SK-N-SH (cell line): ENCODE measurements around the gene PTCD1. TPM values are rescaled to one million over a fixed set of nuclear protein-coding genes. Genes with fewer than 3 reads are reported as not detected.

Experiments used
- CTCF ChIA-PET: fragments of 300-600, 350-600 bp; formaldehyde crosslinking; extraction: SDS; loops from one replicate; lab custom pipeline; 2021; lab: Yijun Ruan, JAX
- POLR2A ChIA-PET: fragments of 350-600 bp; sonication (Branson Sonifier 250); formaldehyde crosslinking; extraction: SDS; loops from one replicate; lab custom pipeline; 2020; ENCODE audit warnings: antibody characterized with exemption, inconsistent platforms; lab: Yijun Ruan, JAX
- DNase-seq: peaks from one replicate; pipeline ENCODE4 v3.0.0; 2012
- H2AFZ ChIP-seq: fragments of 200-600 bp; sonication (generic); 2 replicates; pipeline ENCODE4 v1.8.1; 2016; ENCODE audit warnings: antibody characterized with exemption, mild to moderate bottlenecking, low read depth
- H3F3A ChIP-seq: fragments of 200-600 bp; sonication (generic); replicated peaks from 2 replicates; pipeline ENCODE3; 2016; ENCODE audit warnings: antibody characterized with exemption, mild to moderate bottlenecking; ENCODE audit not compliant: insufficient read depth
- H3K27ac ChIP-seq, 2 experiments: fragments of 200-500 bp in 1 of 2; fragments of 200-600 bp in 1 of 2; sonication (Bioruptor generic) in 1 of 2; sonication (generic), shearing (Covaris generic) in 1 of 2; 2 replicates each; pipeline versions ENCODE4 v1.5.1 to v1.6.1; 2014 to 2016; ENCODE audit warnings: low read depth in 2 of 2, inconsistent platforms in 1 of 2, low read length in 1 of 2, mild to moderate bottlenecking in 1 of 2, mixed read lengths in 1 of 2
- H3K27me3 ChIP-seq: fragments of 200-600 bp; sonication (generic), shearing (Covaris generic); 2 replicates; pipeline ENCODE4 v1.6.1; 2016; ENCODE audit warnings: mixed run types; ENCODE audit not compliant: insufficient read depth
- H3K36me3 ChIP-seq, 2 experiments: fragments of 200-500 bp in 1 of 2; fragments of 200-600 bp in 1 of 2; sonication (Bioruptor generic) in 1 of 2; sonication (generic) in 1 of 2; replicated peaks in 1 of 2; 2 replicates each; pipeline versions ENCODE3 to v1.5.1; 2014 to 2016; ENCODE audit warnings: low read length in 1 of 2, mild to moderate bottlenecking in 1 of 2; ENCODE audit not compliant: insufficient read depth in 2 of 2, control insufficient read depth in 1 of 2
- H3K4me1 ChIP-seq, 2 experiments: fragments of 200-500 bp in 1 of 2; fragments of 200-600 bp in 1 of 2; sonication (Bioruptor generic) in 1 of 2; sonication (generic), shearing (Covaris generic) in 1 of 2; 2 replicates each; pipeline versions ENCODE4 v1.5.1 to v1.6.1; 2014 to 2016; ENCODE audit warnings: low read depth in 1 of 2, low read length in 1 of 2, mixed run types in 1 of 2; ENCODE audit not compliant: insufficient read depth in 2 of 2, control insufficient read depth in 1 of 2
- H3K4me2 ChIP-seq: fragments of 200-600 bp; sonication (generic), shearing (Covaris generic); 2 replicates; pipeline ENCODE4 v1.6.1; 2017; ENCODE audit warnings: mixed run types
- H3K4me3 ChIP-seq, 2 experiments: fragments of 200-500 bp in 1 of 2; fragments of 200-600 bp in 1 of 2; sonication (Bioruptor generic) in 1 of 2; sonication (generic), shearing (Covaris generic) in 1 of 2; 2 replicates each; pipeline versions ENCODE4 v1.5.1 to v1.8.1; 2014 to 2016; ENCODE audit warnings: low read depth in 2 of 2, inconsistent platforms in 1 of 2, low read length in 1 of 2, mild to moderate bottlenecking in 1 of 2, mixed read lengths in 1 of 2, moderate library complexity in 1 of 2
- H3K79me2 ChIP-seq: fragments of 200-600 bp; sonication (generic); 2 replicates; pipeline ENCODE4 v1.8.1; 2017; ENCODE audit warnings: mild to moderate bottlenecking; ENCODE audit not compliant: insufficient read depth
- H3K9ac ChIP-seq: fragments of 200-600 bp; sonication (generic); 2 replicates; pipeline ENCODE4 v1.6.1; 2017; ENCODE audit warnings: mixed run types
- H3K9me2 ChIP-seq: fragments of 200-600 bp; sonication (generic); 2 replicates; pipeline ENCODE4 v1.6.1; 2017; ENCODE audit warnings: mixed run types
- H3K9me3 ChIP-seq: fragments of 200-600 bp; sonication (generic); 2 replicates; pipeline ENCODE4 v1.6.1; 2017; ENCODE audit warnings: mixed run types, mild to moderate bottlenecking, moderate library complexity
- H4K20me1 ChIP-seq: fragments of 200-600 bp; sonication (generic); 2 replicates; pipeline ENCODE4 v1.6.1; 2017; ENCODE audit warnings: mild to moderate bottlenecking, mixed run types; ENCODE audit not compliant: insufficient read depth
- CHD2 ChIP-seq: fragments of 150-350 bp; IDR thresholded peaks from 2 replicates; pipeline ENCODE4 v1.6.1; 2018; ENCODE audit warnings: low read length; ENCODE audit not compliant: partially characterized antibody
- EP300 ChIP-seq, 2 experiments: IDR thresholded peaks; 2 replicates each; pipeline versions ENCODE4 v1.4.0 to v1.6.1; 2012; ENCODE audit warnings: borderline replicate concordance in 1 of 2, low read depth in 1 of 2, low read length in 1 of 2
- EZH2phosphoT487 ChIP-seq: fragments of 200-600 bp; sonication (generic); IDR thresholded peaks from 2 replicates; pipeline ENCODE4 v1.6.1; 2017; ENCODE audit warnings: low read depth, mixed run types, mild to moderate bottlenecking, antibody characterized with exemption, moderate library complexity, borderline replicate concordance
- FOSL2 ChIP-seq: IDR thresholded peaks from 2 replicates; pipeline ENCODE4 v1.4.0; 2012; ENCODE audit warnings: low read depth, mild to moderate bottlenecking, moderate library complexity, borderline replicate concordance
- GABPA ChIP-seq: IDR thresholded peaks from 2 replicates; pipeline ENCODE4 v1.4.0; 2012; ENCODE audit warnings: low read depth, mild to moderate bottlenecking
- JUND ChIP-seq: IDR thresholded peaks from 2 replicates; pipeline ENCODE4 v1.4.0; 2012
- PBX3 ChIP-seq: IDR thresholded peaks from 2 replicates; pipeline ENCODE4; 2012
- REST ChIP-seq: IDR thresholded peaks from 2 replicates; pipeline ENCODE4 v1.6.1; 2012; ENCODE audit warnings: mild to moderate bottlenecking, low read depth, low read length, moderate library complexity
- RFX5 ChIP-seq: IDR thresholded peaks from 2 replicates; pipeline ENCODE4 v1.6.1; 2012; ENCODE audit warnings: mild to moderate bottlenecking, improper control_type of control experiment, low read length
- RXRA ChIP-seq: IDR thresholded peaks from 2 replicates; pipeline ENCODE4 v1.4.0; 2012; ENCODE audit warnings: low read depth, mild to moderate bottlenecking, borderline replicate concordance
- SIN3A ChIP-seq: IDR thresholded peaks from 2 replicates; pipeline ENCODE4 v1.6.1; 2012; ENCODE audit warnings: low read depth, mild to moderate bottlenecking, low read length, moderate library complexity, borderline replicate concordance
- SMC3 ChIP-seq: IDR thresholded peaks from 2 replicates; pipeline ENCODE4 v1.6.1; 2012; ENCODE audit warnings: low read depth, low read length, improper control_type of control experiment
- TAF1 ChIP-seq: IDR thresholded peaks from 2 replicates; pipeline ENCODE4 v1.6.1; 2012; ENCODE audit warnings: low read depth, mild to moderate bottlenecking, low read length, moderate library complexity, borderline replicate concordance
- TCF12 ChIP-seq: IDR thresholded peaks from 2 replicates; pipeline ENCODE4 v1.4.0; 2012
- YY1 ChIP-seq: IDR thresholded peaks from 2 replicates; pipeline ENCODE4 v1.4.0; 2012; ENCODE audit warnings: low read depth, mild to moderate bottlenecking
- WGBS: methylation state at CpG from one replicate; pipeline ENCODE4 v1.1.6; 2017; ENCODE audit warnings: low lambda C conversion rate; 5-methylcytosine and 5-hydroxymethylcytosine counted together
- polyA plus RNA-seq, 3 experiments: library from polyadenylated mRNA; depleted of rRNA; stranded (reverse); fragments of >200 nt; gene quantifications; 2 replicates each; pipeline ENCODE4 v1.2.3, GENCODE V29; 2012
- TF ChIP-seq, protein P1 (sequence below): fragments of 200-600 bp; sonication (generic); IDR thresholded peaks from 2 replicates; pipeline ENCODE4 v1.6.1; 2017; ENCODE audit warnings: antibody characterized with exemption, mild to moderate bottlenecking, moderate library complexity

PTCD1 gene
- polyA plus RNA-seq, 1 of the 3 experiments (the other 2 are of a cell fraction): 8.2 TPM

GRCh38 chr7:99368750-99369389 lies 69.7 kb downstream of the PTCD1 start:
- Histone ChIP-seq H2AFZ (no peak overlapping the region), H3K9me3 (no peaks in the 10 kb centered on the region), H3K4me1 (peaks cover 0 to 2% of the 10 kb centered on the region in 2 experiments; a peak in 1 of 4 replicates), H3K9ac (no peak overlapping the region), H3K4me2 (no peak overlapping the region), H4K20me1 (no peaks in the 10 kb centered on the region), H3F3A (peaks cover 32% of the 10 kb centered on the region), H3K27me3 (no peaks in the 10 kb centered on the region), H3K79me2 (no peaks in the 10 kb centered on the region), H3K27ac (no peak overlapping the region), H3K36me3 (peaks cover 25 to 34% of the 10 kb centered on the region in 2 experiments), H3K4me3 (no peak overlapping the region), H3K9me2 (no peaks in the 10 kb centered on the region)
- CTCF ChIA-PET: interaction anchor here (0.7 to 1.8 kb wide), 4 partner anchors 18 to 433 kb away, joined by 3 to 4 read pairs (median 3); no protein-coding TSS in a partner anchor
- DNase-seq: no peak
- 91% methylated on average over 13 of the region's 13 CpGs for WGBS
- POLR2A ChIA-PET: interaction anchor here (1.1 kb wide), 1 partner anchor 24 kb away, joined by 3 read pairs; no protein-coding TSS in a partner anchor
- TF ChIP-seq GABPA (no peak), PBX3 (no peak), RFX5 (no peak), JUND (no peak), RXRA (no peak), SIN3A (no peak), SMC3 (no peak), TCF12 (no peak), YY1 (no peak), CHD2 (no peak), REST (no peak), EZH2phosphoT487 (no peak), EP300 (IDR thresholded peaks at IDR 0.05; ENCODE audit: borderline replicate concordance in 1 of 2, low read depth in 1 of 2, low read length in 1 of 2) (no peak), TAF1 (no peak), FOSL2 (no peak)
- TF ChIP-seq, protein P1, sequence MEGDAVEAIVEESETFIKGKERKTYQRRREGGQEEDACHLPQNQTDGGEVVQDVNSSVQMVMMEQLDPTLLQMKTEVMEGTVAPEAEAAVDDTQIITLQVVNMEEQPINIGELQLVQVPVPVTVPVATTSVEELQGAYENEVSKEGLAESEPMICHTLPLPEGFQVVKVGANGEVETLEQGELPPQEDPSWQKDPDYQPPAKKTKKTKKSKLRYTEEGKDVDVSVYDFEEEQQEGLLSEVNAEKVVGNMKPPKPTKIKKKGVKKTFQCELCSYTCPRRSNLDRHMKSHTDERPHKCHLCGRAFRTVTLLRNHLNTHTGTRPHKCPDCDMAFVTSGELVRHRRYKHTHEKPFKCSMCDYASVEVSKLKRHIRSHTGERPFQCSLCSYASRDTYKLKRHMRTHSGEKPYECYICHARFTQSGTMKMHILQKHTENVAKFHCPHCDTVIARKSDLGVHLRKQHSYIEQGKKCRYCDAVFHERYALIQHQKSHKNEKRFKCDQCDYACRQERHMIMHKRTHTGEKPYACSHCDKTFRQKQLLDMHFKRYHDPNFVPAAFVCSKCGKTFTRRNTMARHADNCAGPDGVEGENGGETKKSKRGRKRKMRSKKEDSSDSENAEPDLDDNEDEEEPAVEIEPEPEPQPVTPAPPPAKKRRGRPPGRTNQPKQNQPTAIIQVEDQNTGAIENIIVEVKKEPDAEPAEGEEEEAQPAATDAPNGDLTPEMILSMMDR: no peak

Other genes with a start within 250 kb of the PTCD1 start
- not detected in 2 replicates for gene KPNA7, start 230.7 kb downstream of the PTCD1 start, polyA plus RNA-seq (2012; rRNA removed)
- 0.19 and 0.41 TPM in 2 replicates for gene MYH16, start 166.0 kb downstream of the PTCD1 start, polyA plus RNA-seq (2012; rRNA removed)
- 262 and 306 TPM in 2 replicates for gene ARPC1A, start 112.9 kb downstream of the PTCD1 start, polyA plus RNA-seq (2012; rRNA removed)
- gene ARPC1B, start 64.1 kb downstream of the PTCD1 start, polyA plus RNA-seq (2012; rRNA removed): 549 and 836 TPM in 2 replicates
- 296 and 389 TPM in 2 replicates for gene PDAP1, start 30.2 kb downstream of the PTCD1 start, polyA plus RNA-seq (2012; rRNA removed)
- 124 and 162 TPM in 2 replicates for gene BUD31, start 29.8 kb downstream of the PTCD1 start, polyA plus RNA-seq (2012; rRNA removed)
- 101 and 107 TPM in 2 replicates for gene CPSF4, start 145 bp upstream of the PTCD1 start, polyA plus RNA-seq (2012; rRNA removed)
- gene ATP5MF, start 27.4 kb upstream of the PTCD1 start, polyA plus RNA-seq (2012; rRNA removed): 2,495 and 4,591 TPM in 2 replicates
- gene ZNF789, start 34.1 kb upstream of the PTCD1 start, polyA plus RNA-seq (2012; rRNA removed): 27.7 and 34.5 TPM in 2 replicates
- 19.6 and 19.8 TPM in 2 replicates for gene ZNF394, start 61.5 kb upstream of the PTCD1 start, polyA plus RNA-seq (2012; rRNA removed)
- gene ZKSCAN5, start 65.9 kb upstream of the PTCD1 start, polyA plus RNA-seq (2012; rRNA removed): 7.5 and 9.1 TPM in 2 replicates
- gene FAM200A, start 113.3 kb upstream of the PTCD1 start, polyA plus RNA-seq (2012; rRNA removed): 6.2 and 8.2 TPM in 2 replicates
- 113 and 144 TPM in 2 replicates for gene ZNF655, start 119.8 kb upstream of the PTCD1 start, polyA plus RNA-seq (2012; rRNA removed)
- 1.5 and 2.2 TPM in 2 replicates for gene TMEM225B, start 159.5 kb upstream of the PTCD1 start, polyA plus RNA-seq (2012; rRNA removed)
- 14.9 and 18.7 TPM in 2 replicates for gene ZSCAN25, start 178.1 kb upstream of the PTCD1 start, polyA plus RNA-seq (2012; rRNA removed)
- gene CYP3A5, start 241.2 kb upstream of the PTCD1 start, polyA plus RNA-seq (2012; rRNA removed): 0.25 and 0.31 TPM in 2 replicates